ENCODE measurements around the gene SLC25A43.

SLC25A43 gene

DNA sequence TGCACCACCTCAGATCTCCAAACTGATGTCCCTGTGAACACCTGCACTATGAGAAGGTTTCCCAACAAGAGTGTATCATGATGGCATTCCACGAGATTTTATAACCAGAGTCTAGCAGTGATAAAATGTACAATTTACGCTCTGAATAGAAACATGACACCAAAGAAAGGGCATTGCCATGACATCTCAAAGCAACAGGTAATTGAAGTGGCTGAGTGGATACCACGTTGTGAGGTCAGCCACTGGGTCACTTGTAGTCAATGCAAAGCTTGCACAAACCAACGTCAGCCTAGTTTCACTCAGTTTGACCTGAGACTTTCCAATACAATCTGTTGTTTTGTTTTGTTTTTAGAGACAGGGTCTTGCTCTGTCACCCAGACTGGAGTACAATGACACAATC lies 54.1 kb downstream of the SLC25A43 start:
- TF ChIP-seq, protein P1, sequence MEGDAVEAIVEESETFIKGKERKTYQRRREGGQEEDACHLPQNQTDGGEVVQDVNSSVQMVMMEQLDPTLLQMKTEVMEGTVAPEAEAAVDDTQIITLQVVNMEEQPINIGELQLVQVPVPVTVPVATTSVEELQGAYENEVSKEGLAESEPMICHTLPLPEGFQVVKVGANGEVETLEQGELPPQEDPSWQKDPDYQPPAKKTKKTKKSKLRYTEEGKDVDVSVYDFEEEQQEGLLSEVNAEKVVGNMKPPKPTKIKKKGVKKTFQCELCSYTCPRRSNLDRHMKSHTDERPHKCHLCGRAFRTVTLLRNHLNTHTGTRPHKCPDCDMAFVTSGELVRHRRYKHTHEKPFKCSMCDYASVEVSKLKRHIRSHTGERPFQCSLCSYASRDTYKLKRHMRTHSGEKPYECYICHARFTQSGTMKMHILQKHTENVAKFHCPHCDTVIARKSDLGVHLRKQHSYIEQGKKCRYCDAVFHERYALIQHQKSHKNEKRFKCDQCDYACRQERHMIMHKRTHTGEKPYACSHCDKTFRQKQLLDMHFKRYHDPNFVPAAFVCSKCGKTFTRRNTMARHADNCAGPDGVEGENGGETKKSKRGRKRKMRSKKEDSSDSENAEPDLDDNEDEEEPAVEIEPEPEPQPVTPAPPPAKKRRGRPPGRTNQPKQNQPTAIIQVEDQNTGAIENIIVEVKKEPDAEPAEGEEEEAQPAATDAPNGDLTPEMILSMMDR (IDR thresholded peaks at IDR 0.05; ENCODE audit: unreplicated experiment in 3 of 3), result no peak
- peaks cover 14% of the 10 kb centered on the region for H3K9me3 Mint-ChIP-seq
- H3K36me3 Mint-ChIP-seq (ENCODE audit: low read depth), result peaks cover 17% of the 10 kb centered on the region
- H3K27me3 Mint-ChIP-seq (ENCODE audit: low read depth), result no peaks in the 10 kb centered on the region
- no peak overlapping the region for H3K27ac Mint-ChIP-seq
- no peaks in the 10 kb centered on the region for H3K4me1 Mint-ChIP-seq
- no peak overlapping the region for H3K4me3 Mint-ChIP-seq

DNA sequence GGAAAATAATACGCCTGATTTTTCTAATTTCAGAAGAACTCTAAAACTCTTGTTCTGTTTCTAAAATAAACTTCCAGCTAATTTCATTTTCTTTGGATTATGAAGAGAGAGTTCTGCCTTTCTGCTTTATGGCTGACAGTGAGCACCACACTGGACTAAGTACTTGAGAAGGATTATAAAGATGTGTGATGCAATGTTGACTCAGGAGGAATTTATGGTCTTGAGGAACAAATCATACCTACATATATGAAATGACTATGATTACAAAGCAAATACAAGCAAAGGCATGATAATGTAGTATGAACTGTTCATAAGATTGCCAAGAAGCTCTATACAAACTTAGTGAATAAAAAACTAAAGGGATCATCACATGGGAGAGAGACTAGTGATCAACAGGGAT lies 56.1 kb downstream of the SLC25A43 start:
- no peaks in the 10 kb centered on the region for H3K27me3 Mint-ChIP-seq (ENCODE audit: low read depth)
- no peak overlapping the region for H3K4me3 Mint-ChIP-seq
- H3K36me3 Mint-ChIP-seq (ENCODE audit: low read depth), result peaks cover 17% of the 10 kb centered on the region
- no peaks in the 10 kb centered on the region for H3K4me1 Mint-ChIP-seq
- peaks cover 21% of the 10 kb centered on the region for H3K9me3 Mint-ChIP-seq
- no peak overlapping the region for H3K27ac Mint-ChIP-seq
- TF ChIP-seq, protein P1 (IDR thresholded peaks at IDR 0.05; ENCODE audit: unreplicated experiment in 3 of 3), result no peak

DNA sequence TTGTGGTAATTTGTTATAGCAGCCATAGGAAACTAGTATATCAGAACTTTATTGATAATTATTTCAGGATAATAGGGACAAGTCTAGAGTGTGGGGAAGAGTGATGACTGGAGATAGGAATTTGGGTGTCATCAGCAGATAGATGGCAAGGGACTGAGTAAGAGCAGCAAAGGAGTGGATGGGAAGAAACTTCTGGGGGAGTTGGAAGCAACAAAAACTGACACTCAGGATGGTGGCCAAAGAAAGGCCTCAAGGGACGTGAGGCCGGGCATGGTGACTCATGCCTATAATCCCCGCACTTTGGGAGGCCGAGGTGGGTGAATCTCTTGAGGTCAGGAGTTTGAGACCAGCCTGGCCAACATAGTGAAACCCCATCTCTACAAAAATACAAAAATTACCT lies 60.0 kb downstream of the SLC25A43 start:
- peaks cover 8% of the 10 kb centered on the region for H3K36me3 Mint-ChIP-seq (ENCODE audit: low read depth)
- no peak overlapping the region for H3K4me3 Mint-ChIP-seq
- H3K9me3 Mint-ChIP-seq, result peaks cover 16% of the 10 kb centered on the region
- TF ChIP-seq, protein P1 (IDR thresholded peaks at IDR 0.05; ENCODE audit: unreplicated experiment in 3 of 3), result no peak
- no peak overlapping the region for H3K27ac Mint-ChIP-seq
- no peaks in the 10 kb centered on the region for H3K4me1 Mint-ChIP-seq
- H3K27me3 Mint-ChIP-seq (ENCODE audit: low read depth), result no peaks in the 10 kb centered on the region

DNA sequence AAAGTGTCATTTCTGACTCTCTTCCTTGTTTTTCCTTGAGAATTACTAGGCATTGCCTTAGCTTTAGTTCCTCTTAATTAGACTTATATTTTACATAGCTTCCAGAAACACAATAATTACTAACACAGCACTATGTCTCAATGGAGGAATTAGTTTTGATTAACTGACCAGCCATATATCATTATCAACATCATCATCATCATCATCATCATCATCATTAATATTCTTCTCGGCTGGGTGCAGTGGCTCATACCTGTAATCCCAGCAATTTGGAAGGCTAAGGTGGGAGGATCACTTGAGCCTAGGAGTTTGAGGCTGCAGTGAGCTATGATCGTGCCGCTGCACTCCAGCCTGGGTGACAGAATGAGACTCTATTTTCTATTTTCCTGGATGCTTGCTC lies 66.4 kb downstream of the SLC25A43 start:
- no peaks in the 10 kb centered on the region for H3K9me3 Mint-ChIP-seq
- H3K27me3 Mint-ChIP-seq (ENCODE audit: low read depth), result no peaks in the 10 kb centered on the region
- H3K36me3 Mint-ChIP-seq (ENCODE audit: low read depth), result peaks cover 14% of the 10 kb centered on the region
- TF ChIP-seq, protein P1 (IDR thresholded peaks at IDR 0.05; ENCODE audit: unreplicated experiment in 3 of 3), result no peak
- H3K27ac Mint-ChIP-seq, result no peak overlapping the region
- no peak overlapping the region for H3K4me3 Mint-ChIP-seq
- no peaks in the 10 kb centered on the region for H3K4me1 Mint-ChIP-seq

DNA sequence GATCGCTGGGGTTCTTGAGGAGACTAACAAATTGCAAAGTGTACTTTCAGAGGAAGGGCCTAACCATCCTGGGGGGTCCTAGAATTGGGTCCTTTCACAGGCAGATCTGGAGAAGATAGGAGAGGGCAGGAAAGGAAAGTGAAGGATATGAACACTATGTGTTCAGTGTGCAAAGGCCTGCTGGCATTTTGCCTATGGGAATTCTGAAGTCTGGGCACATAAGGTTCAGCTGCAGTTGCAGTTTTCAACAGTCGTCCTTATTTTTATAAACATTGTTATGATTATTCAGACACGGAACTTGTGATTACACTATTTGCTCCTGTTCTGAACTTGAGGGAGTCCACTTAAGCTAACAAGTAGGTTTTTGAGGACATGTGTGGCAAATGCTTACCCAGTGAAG lies 67.8 kb downstream of the SLC25A43 start:
- no peak overlapping the region for H3K27ac Mint-ChIP-seq
- H3K4me1 Mint-ChIP-seq, result no peaks in the 10 kb centered on the region
- peaks cover 18% of the 10 kb centered on the region for H3K36me3 Mint-ChIP-seq (ENCODE audit: low read depth)
- peak overlapping the region; percentile 48 to 67 (median 62) for H3K4me3 Mint-ChIP-seq
- TF ChIP-seq, protein P1 (IDR thresholded peaks at IDR 0.05; ENCODE audit: unreplicated experiment in 3 of 3), result no peak
- peaks cover 3% of the 10 kb centered on the region for H3K9me3 Mint-ChIP-seq
- H3K27me3 Mint-ChIP-seq (ENCODE audit: low read depth), result no peaks in the 10 kb centered on the region

DNA sequence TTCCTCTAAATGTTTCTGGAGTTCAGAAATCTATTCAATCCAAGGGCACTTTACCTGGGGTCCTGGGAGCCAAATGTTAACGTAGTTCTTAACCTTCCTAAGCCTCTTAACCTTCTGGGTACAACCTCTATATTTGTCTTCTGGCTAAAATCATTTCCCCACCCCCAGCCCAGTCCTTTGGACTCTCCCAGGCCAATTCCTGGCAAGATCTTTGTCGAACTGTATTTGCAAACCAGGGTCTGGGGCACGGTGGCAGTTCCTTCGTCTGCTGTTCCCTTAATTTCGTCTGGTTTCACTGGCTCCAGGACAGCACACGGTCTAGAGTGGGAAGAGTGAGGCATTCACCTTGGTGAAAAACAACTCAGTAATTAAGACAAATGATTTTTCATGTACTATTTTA lies 68.3 kb downstream of the SLC25A43 start:
- TF ChIP-seq, protein P1 (IDR thresholded peaks at IDR 0.05; ENCODE audit: unreplicated experiment in 3 of 3), result no peak
- Mint-ChIP-seq H3K36me3 (ENCODE audit: low read depth) (peaks cover 18% of the 10 kb centered on the region), H3K27ac (no peak overlapping the region), H3K4me1 (no peaks in the 10 kb centered on the region), H3K9me3 (peaks cover 3% of the 10 kb centered on the region), H3K4me3 (peak overlapping the region in 2 of 3 experiments; percentile 21 to 45), H3K27me3 (ENCODE audit: low read depth) (no peaks in the 10 kb centered on the region)

Data from nephron (organoid).